Measurements from ENCODE around the gene DCP2. TPM values are rescaled to one million over a fixed set of nuclear protein-coding genes. Genes with fewer than 3 reads are reported as not detected.
"Not testable (repeated sequence)": the region's sequence is repeated elsewhere in the genome, so short reads cannot be mapped to it uniquely, and the experiment has no call there.

Gene DCP2
- total RNA-seq: 10 to 100 TPM; 24.3 to 35.0 TPM
- long read RNA-seq, full-length matches to known transcripts: 4 of 9 reads
- long read RNA-seq, partial matches to known transcripts: 0 of 9 reads
- long read RNA-seq, other reads (novel, unspliced or antisense): 5 of 9 reads

- peak; percentile 93 to 94 for DNase-seq
- intact Hi-C loops (cut with DNase I, micrococcal nuclease): no loop called here
- peak; percentile 98 for ATAC-seq
Measured at GRCh38 chr5:112976432-112977309, at the start of gene DCP2. Gene DCP2 (plus strand): TSS chr5:112976798. CDS start chr5:112976934, 136 bp downstream.

- DNase-seq (no peak), ATAC-seq (no peak)
- intact Hi-C loops (cut with DNase I, micrococcal nuclease): no loop called here
Measured at GRCh38 chr5:112929336-112930081, 47.1 kb upstream of the DCP2 start.

GRCh38 chr5:112930082-112930344 is 46.6 kb upstream of the DCP2 start:
- no peak for DNase-seq
- intact Hi-C loops (cut with DNase I, micrococcal nuclease): no loop called here
- ATAC-seq: no peak

GRCh38 chr5:112931473-112931872 is 45.1 kb upstream of the DCP2 start:
- ATAC-seq (no peak), DNase-seq (no peak)
- intact Hi-C loops (cut with DNase I, micrococcal nuclease): no loop called here

- ATAC-seq: no peak
- intact Hi-C loops (cut with DNase I, micrococcal nuclease): no loop called here
- DNase-seq: no peak
Measured at GRCh38 chr5:112933105-112933504, 43.5 kb upstream of the DCP2 start.

GRCh38 chr5:112933651-112934365 is 42.8 kb upstream of the DCP2 start:
- ATAC-seq: no peak
- no peak for DNase-seq
- intact Hi-C loops (cut with DNase I, micrococcal nuclease): no loop called here

- intact Hi-C loops (cut with DNase I, micrococcal nuclease): no loop called here
- DNase-seq: no peak
- no peak for ATAC-seq
Measured at GRCh38 chr5:112934366-112934663, 42.3 kb upstream of the DCP2 start.

GRCh38 chr5:112935675-112936074 is 40.9 kb upstream of the DCP2 start:
- intact Hi-C loops (cut with DNase I, micrococcal nuclease): no loop called here
- DNase-seq (no peak), ATAC-seq (no peak)

GRCh38 chr5:112938286-112938685 is 38.3 kb upstream of the DCP2 start:
- DNase-seq: no peak
- intact Hi-C loops (cut with DNase I, micrococcal nuclease): no loop called here
- no peak for ATAC-seq

- no peak for DNase-seq
- no peak for ATAC-seq
- intact Hi-C loops (cut with DNase I, micrococcal nuclease): no loop called here
Measured at GRCh38 chr5:112940670-112941069, 35.9 kb upstream of the DCP2 start.

GRCh38 chr5:112948458-112948857 is 28.1 kb upstream of the DCP2 start:
- ATAC-seq (no peak), DNase-seq (no peak)
- intact Hi-C loops (cut with DNase I, micrococcal nuclease): no loop called here

GRCh38 chr5:112951124-112951702 is 25.4 kb upstream of the DCP2 start:
- no peak for DNase-seq
- no peak for ATAC-seq
- intact Hi-C loops (cut with DNase I, micrococcal nuclease): no loop called here

GRCh38 chr5:112956606-112957005 is 20.0 kb upstream of the DCP2 start:
- ATAC-seq: no peak

GRCh38 chr5:112957036-112957808 is 19.4 kb upstream of the DCP2 start:
- ATAC-seq (no peak), DNase-seq (no peak)
- intact Hi-C loops (cut with DNase I, micrococcal nuclease): no loop called here

More at GRCh38 chr5:112956606-112957005, 20.0 kb upstream of the DCP2 start:
- no peak for DNase-seq
- intact Hi-C loops (cut with DNase I, micrococcal nuclease): no loop called here

GRCh38 chr5:112958093-112959088 is 18.2 kb upstream of the DCP2 start:
- DNase-seq (peak; percentile 28 to 44), ATAC-seq (peak; percentile 27)
- intact Hi-C loops (cut with DNase I, micrococcal nuclease): no loop called here

- intact Hi-C loops (cut with DNase I, micrococcal nuclease); ATAC-seq: not testable (repeated sequence)
Measured at GRCh38 chr5:112959872-112960271, 16.7 kb upstream of the DCP2 start.

GRCh38 chr5:112960315-112960714 is 16.3 kb upstream of the DCP2 start:
- intact Hi-C loops (cut with DNase I, micrococcal nuclease): no loop called here
- ATAC-seq (no peak), DNase-seq (no peak)

More at GRCh38 chr5:112959872-112960271, 16.7 kb upstream of the DCP2 start:
- not testable (repeated sequence) for DNase-seq
